Naive thymus-derived CD8-positive, alpha-beta T cell (primary cell): ENCODE results near the gene KITLG. TPM values are rescaled to one million over a fixed set of nuclear protein-coding genes. Genes with fewer than 3 reads are reported as not detected.

Experiments used
- ATAC-seq, 2 donors: fragments of 150-1000 bp; cut with Tn5 transposase in 1 of 2; sonication (Bioruptor Pico), chemical (Tn5 transposase) in 1 of 2; 1 replicate in 1 of 2; 2 replicates in 1 of 2; pipeline ENCODE4 v1.10.0; 2021; ENCODE audit warnings: mild to moderate bottlenecking in 2 of 2, moderate library complexity in 2 of 2
- POLR2A ChIA-PET: fragments of 350-600 bp; sonication (Branson Sonifier 250); formaldehyde crosslinking; loops from one replicate; lab custom pipeline; 2021; ENCODE audit warnings: antibody characterized with exemption; lab: Charles Lee
- DNase-seq, 10 donors: peaks; one replicate each; pipeline versions ENCODE4 v3.0.0 to v3.0.0-alpha.2; 2020 to 2022
- H3K27ac Mint-ChIP-seq, 10 donors: one replicate each; pipeline ENCODE4 v1.8.0; 2020 to 2022; ENCODE audit warnings: mild to moderate bottlenecking in 10 of 10, mixed read lengths in 10 of 10, moderate library complexity in 4 of 10, inconsistent platforms in 1 of 10
- H3K27me3 Mint-ChIP-seq, 5 donors: one replicate each; pipeline ENCODE4 v1.8.0; 2021 to 2022; ENCODE audit warnings: mixed read lengths in 5 of 5
- H3K36me3 Mint-ChIP-seq, 3 donors: one replicate each; pipeline ENCODE4 v1.8.0; 2020 to 2022; ENCODE audit warnings: mixed read lengths in 3 of 3, mild to moderate bottlenecking in 2 of 3, inconsistent platforms in 1 of 3
- H3K4me1 Mint-ChIP-seq, 4 donors: one replicate each; pipeline ENCODE4 v1.8.0; 2021 to 2022; ENCODE audit warnings: mixed read lengths in 4 of 4
- H3K4me3 Mint-ChIP-seq, 10 donors: one replicate each; pipeline ENCODE4 v1.8.0; 2020 to 2022; ENCODE audit warnings: mild to moderate bottlenecking in 10 of 10, mixed read lengths in 10 of 10, moderate library complexity in 6 of 10, inconsistent platforms in 1 of 10
- H3K9me3 Mint-ChIP-seq, 9 donors: one replicate each; pipeline ENCODE4 v1.8.0; 2020 to 2022; ENCODE audit warnings: mixed read lengths in 9 of 9, mild to moderate bottlenecking in 3 of 9, inconsistent platforms in 1 of 9, moderate library complexity in 1 of 9
- polyA plus RNA-seq, 3 donors: library from polyadenylated mRNA; unstranded; fragments of 300-500 nt; fragmentation: Illumina TruSeq; gene quantifications; one replicate each; pipeline ENCODE4 v1.2.3, GENCODE V29; 2021
- total RNA-seq, 8 experiments: library from RNA in 2 of 8; stranded (reverse) in 2 of 8; gene quantifications; one replicate each; pipeline ENCODE4 v1.2.3 and lab custom pipeline; 2021 to 2026

KITLG gene
- total and polyA plus RNA-seq, 5 experiments from 2014 or later, result 0.33 TPM; not detected in 4

DNA sequence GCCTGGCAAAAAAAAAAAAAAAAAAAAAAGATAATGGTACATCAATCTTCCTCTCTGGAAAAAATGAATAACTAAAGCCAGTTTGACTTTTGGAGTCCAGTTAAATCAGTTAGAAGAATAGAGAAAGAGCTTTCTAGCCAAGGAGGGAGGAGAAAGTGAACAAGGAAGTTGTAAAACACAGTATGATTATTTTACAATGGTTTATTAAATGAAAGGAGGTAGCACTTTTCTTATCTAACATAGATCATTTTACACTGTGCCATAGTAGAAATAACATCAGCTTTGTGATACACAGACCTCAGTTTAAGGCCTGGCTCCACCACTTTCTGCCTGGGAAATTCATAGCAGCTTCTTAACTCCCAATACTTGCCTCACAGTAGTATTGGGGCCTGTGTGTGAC, 15.4 kb upstream of the KITLG start:
- H3K4me1 Mint-ChIP-seq, result no peaks in the 10 kb centered on the region
- H3K27me3 Mint-ChIP-seq, result no peaks in the 10 kb centered on the region
- H3K27ac Mint-ChIP-seq, result no peak overlapping the region
- peaks cover 0 to 2% (median 0%) of the 10 kb centered on the region in 3 donors for H3K36me3 Mint-ChIP-seq
- POLR2A ChIA-PET, result no interaction called here
- H3K9me3 Mint-ChIP-seq, result peaks cover 0 to 5% (median under 1%) of the 10 kb centered on the region in 9 donors
- no peak for ATAC-seq
- H3K4me3 Mint-ChIP-seq, result no peak overlapping the region
- no peak for DNase-seq

DNA sequence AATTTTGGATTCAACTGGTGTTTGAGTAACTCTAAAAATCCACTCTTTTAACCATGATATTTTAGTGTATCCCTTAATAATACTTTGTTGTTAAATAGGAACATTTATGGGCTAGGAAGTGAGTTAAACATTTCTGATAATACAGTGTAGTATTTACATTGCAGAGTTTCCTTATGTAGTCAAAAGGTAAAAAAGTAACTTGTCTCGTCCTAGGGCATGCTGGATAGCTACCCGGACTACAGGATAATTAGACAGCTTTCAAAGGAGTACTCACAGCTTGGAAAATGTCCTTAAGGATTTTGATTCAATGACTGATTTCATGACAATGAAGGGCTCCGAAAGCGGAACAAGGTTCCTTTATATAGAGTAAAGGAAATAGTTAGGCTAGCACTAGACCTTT, 14.5 kb upstream of the KITLG start:
- no peak for ATAC-seq
- POLR2A ChIA-PET, result no interaction called here

DNA sequence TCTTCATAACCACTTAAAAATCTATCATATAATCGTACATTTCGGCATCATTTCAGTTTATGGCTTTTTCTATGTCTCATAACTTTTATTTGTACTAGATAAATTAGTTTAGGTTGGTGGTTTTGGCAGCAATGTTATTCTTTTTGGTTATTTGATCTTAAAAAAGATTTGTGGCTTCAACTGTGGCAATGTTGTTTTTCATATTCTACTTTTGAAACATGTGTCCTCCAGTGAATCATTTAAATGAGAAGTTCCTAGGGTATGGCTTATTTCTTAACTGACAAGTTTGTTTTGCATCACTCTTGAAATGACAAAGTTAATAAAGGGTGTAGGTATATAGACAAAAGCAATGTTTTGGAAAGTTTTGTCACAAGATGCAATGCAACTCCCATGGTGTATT, 11.1 kb upstream of the KITLG start:
- DNase-seq (no peak), ATAC-seq (no peak)
- Mint-ChIP-seq H3K9me3 (peaks cover 0 to 24% (median 10%) of the 10 kb centered on the region in 9 donors), H3K4me1 (no peaks in the 10 kb centered on the region), H3K4me3 (no peak overlapping the region), H3K27me3 (peaks cover 0 to 4% (median 0%) of the 10 kb centered on the region in 5 donors), H3K27ac (no peak overlapping the region), H3K36me3 (peaks cover 0 to 8% (median 2%) of the 10 kb centered on the region in 3 donors)
- POLR2A ChIA-PET, result no interaction called here

More for the DNA sequence above, 14.5 kb upstream of the KITLG start:
- peaks cover 0 to 2% (median 0%) of the 10 kb centered on the region in 3 donors for H3K36me3 Mint-ChIP-seq
- H3K27ac Mint-ChIP-seq, result no peak overlapping the region
- no peak for DNase-seq
- peaks cover 0 to 5% (median 0%) of the 10 kb centered on the region in 9 donors for H3K9me3 Mint-ChIP-seq
- H3K4me1 Mint-ChIP-seq, result no peaks in the 10 kb centered on the region
- no peak overlapping the region for H3K4me3 Mint-ChIP-seq
- no peaks in the 10 kb centered on the region for H3K27me3 Mint-ChIP-seq

DNA sequence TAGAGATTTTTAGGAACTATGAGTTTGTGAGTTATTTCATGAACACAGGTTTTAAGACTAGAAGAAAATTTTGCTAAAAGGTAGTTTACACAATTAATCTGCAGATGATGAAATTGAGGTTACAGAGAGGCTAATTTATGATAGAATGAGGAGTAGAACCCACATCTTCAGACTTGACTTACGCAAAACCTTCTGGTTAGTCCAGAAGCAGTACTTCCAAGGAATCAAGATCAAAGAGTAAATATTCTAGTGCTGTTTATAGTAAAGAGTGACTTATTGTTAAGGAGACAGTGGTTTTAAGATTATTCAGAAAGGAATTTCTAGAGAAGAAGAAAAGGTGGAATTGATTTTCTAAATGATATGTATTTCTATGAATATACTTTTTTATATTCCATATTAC, 10.6 kb upstream of the KITLG start:
- POLR2A ChIA-PET, result no interaction called here
- Mint-ChIP-seq H3K27me3 (peaks cover 0 to 4% (median 0%) of the 10 kb centered on the region in 5 donors), H3K4me1 (no peaks in the 10 kb centered on the region), H3K9me3 (peaks cover 0 to 29% (median 10%) of the 10 kb centered on the region in 9 donors), H3K36me3 (peaks cover 0 to 8% (median 2%) of the 10 kb centered on the region in 3 donors), H3K4me3 (no peak overlapping the region), H3K27ac (no peak overlapping the region)
- DNase-seq (no peak), ATAC-seq (no peak)

DNA sequence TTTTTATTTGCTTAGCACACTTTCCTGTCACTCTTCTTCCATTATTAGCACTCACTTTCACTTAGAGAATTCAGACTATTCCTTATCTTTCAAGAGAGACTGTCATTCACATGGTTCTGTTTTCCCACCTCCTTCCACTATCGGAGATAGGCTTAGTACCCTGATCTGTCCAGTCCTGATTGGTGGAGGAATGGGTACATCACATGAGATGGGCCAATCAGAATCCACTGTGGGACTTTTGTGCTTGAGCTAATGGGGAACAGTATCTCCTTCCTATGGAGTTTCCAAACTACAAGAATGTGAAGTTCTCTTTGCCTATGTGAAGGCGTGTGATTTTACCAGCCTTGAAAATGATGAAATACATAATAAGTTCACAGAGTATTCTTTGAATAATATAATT, 4.8 kb upstream of the KITLG start:
- H3K27me3 Mint-ChIP-seq, result peaks cover 9 to 20% (median 10%) of the 10 kb centered on the region in 5 donors
- H3K9me3 Mint-ChIP-seq, result peaks cover 9 to 40% (median 12%) of the 10 kb centered on the region in 9 donors
- no peak for DNase-seq
- H3K4me3 Mint-ChIP-seq, result no peak overlapping the region
- H3K27ac Mint-ChIP-seq, result no peak overlapping the region
- no peak for ATAC-seq
- H3K4me1 Mint-ChIP-seq, result peaks cover 0 to 6% (median 3%) of the 10 kb centered on the region in 4 donors
- peaks cover 0 to 21% (median 0%) of the 10 kb centered on the region in 3 donors for H3K36me3 Mint-ChIP-seq
- POLR2A ChIA-PET, result no interaction called here

DNA sequence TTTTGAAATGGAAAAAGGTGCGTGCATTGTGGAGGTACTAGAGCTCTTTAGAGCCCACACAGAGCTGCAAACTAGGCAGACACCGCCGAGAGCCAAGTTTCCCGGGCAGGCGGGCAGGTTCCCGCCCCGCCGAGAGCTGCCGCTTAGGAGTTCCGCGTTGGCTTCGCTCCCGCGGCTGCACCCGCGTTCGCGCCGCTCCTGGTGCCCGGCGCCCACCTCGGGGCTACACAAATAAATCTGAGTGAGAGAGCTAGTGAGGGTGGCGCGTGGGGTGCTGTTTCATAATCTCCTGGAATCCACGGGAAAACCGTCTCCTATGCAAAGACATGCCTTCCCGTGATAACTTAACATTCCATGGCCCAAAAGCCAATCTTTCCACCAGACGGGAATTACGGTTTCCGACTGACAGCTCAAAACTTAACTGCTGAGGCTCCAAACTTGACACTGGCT, 645 bp downstream of the KITLG start:
- H3K27me3 Mint-ChIP-seq, result peaks cover 13 to 39% (median 26%) of the 10 kb centered on the region in 5 donors
- peaks cover 0 to 13% (median 0%) of the 10 kb centered on the region in 3 donors for H3K36me3 Mint-ChIP-seq
- POLR2A ChIA-PET, result no interaction called here
- ATAC-seq, result no peak
- no peak for DNase-seq
- peaks cover 0 to 5% (median 0%) of the 10 kb centered on the region in 9 donors for H3K9me3 Mint-ChIP-seq
- peaks cover 1 to 14% (median 10%) of the 10 kb centered on the region in 4 donors for H3K4me1 Mint-ChIP-seq
- H3K4me3 Mint-ChIP-seq, result peak overlapping the region in 4 of 10 donors; percentile 34 to 67 (median 52)
- H3K27ac Mint-ChIP-seq, result no peak overlapping the region

DNA sequence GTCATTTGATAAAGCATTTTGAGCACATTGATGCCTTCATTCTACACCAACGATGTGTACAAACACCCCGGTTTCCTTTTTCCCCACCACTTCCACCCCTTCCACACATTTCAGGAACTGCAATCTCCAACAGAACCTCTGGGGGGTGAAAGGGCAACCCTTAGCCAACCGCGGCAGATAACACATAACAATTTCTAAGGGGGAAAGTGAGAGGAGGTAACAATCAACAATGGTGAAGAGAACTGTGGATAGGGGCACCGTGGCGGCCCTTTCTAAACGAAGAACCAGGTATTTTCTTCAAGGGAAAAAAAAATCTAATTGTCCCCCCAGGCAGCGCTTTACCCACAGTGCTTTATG, 1.1 kb downstream of the KITLG start:
- DNase-seq (no peak), ATAC-seq (no peak)
- peaks cover 0 to 9% (median 0%) of the 10 kb centered on the region in 3 donors for H3K36me3 Mint-ChIP-seq
- POLR2A ChIA-PET, result no interaction called here
- H3K27me3 Mint-ChIP-seq, result peaks cover 13 to 37% (median 26%) of the 10 kb centered on the region in 5 donors
- peaks cover 1 to 14% (median 10%) of the 10 kb centered on the region in 4 donors for H3K4me1 Mint-ChIP-seq
- peaks cover 0 to 5% (median 0%) of the 10 kb centered on the region in 9 donors for H3K9me3 Mint-ChIP-seq
- peak overlapping the region in 4 of 10 donors; percentile 1 to 44 (median 40) for H3K4me3 Mint-ChIP-seq
- no peak overlapping the region for H3K27ac Mint-ChIP-seq

DNA sequence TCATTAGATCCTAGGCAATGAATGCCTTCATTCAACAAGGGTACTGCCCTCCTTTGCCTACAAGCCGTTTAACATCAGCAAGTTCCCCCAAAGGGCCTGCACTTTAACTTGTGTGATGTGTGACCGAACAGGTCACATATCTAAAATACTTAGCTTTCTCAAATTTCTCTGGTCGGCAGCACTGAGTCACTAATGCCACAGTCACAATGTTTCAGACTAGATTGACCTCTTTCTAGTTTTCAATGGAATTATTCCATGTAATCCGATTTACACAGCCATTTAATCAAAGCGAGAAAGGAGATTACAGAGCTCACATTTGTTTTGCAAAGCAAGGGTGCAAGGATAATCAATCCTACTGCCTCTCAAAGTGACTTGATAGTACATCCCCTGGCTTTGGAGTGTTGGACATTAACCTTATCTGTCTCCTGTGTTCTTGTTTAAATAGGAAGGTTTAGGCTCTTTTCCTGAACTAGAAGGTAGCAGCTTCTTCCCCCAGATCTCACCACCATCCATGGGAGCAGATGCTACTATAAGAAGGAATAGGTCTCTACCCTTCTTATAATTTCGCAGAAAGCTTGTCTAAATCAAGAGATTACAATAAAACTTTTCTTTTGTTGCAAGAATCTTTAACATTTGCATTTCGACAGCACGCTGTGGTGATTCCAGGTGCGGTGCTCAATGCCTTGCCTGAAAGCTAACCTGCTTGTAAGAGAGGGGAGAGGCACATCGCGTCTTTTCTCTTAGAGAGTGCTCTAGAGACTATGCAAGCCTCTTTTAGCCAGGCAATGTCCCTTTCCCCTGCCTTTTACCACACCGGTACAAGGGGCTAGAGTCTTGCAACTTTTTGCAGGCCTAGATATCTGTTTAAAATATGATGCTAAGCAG, 1.8 kb downstream of the KITLG start:
- peaks cover 1 to 14% (median 10%) of the 10 kb centered on the region in 4 donors for H3K4me1 Mint-ChIP-seq
- peaks cover 0 to 6% (median 0%) of the 10 kb centered on the region in 3 donors for H3K36me3 Mint-ChIP-seq
- ATAC-seq (no peak), DNase-seq (no peak)
- peaks cover 13 to 35% (median 26%) of the 10 kb centered on the region in 5 donors for H3K27me3 Mint-ChIP-seq
- peak overlapping the region in 3 of 10 donors; percentile 1 to 41 (median 39) for H3K4me3 Mint-ChIP-seq
- POLR2A ChIA-PET, result no interaction called here
- H3K9me3 Mint-ChIP-seq, result peaks cover 0 to 4% (median 0%) of the 10 kb centered on the region in 9 donors
- H3K27ac Mint-ChIP-seq, result no peak overlapping the region

DNA sequence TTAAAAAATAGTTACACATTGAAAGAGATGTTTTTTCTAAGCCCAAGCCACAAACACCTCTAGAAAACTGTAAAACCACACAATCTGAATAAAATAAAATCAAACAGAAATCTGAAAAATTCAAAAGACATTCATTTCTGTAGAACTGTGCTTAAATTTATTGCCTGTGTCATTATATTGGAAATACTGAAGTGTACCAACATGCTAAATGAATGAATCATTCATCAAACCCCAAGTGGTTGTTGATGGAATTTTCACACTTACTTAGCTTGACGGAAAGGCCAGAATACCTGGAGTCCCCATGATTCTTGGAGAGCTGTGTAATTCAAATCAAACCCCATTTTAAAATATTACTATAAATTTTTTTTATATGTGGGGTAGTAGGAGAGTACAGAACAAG, 2.7 kb downstream of the KITLG start:
- H3K27me3 Mint-ChIP-seq, result peaks cover 6 to 29% (median 23%) of the 10 kb centered on the region in 5 donors
- POLR2A ChIA-PET, result no interaction called here
- no peak overlapping the region for H3K27ac Mint-ChIP-seq
- peaks cover 1 to 14% (median 10%) of the 10 kb centered on the region in 4 donors for H3K4me1 Mint-ChIP-seq
- ATAC-seq (no peak), DNase-seq (no peak)
- H3K36me3 Mint-ChIP-seq, result no peaks in the 10 kb centered on the region
- no peak overlapping the region for H3K4me3 Mint-ChIP-seq
- H3K9me3 Mint-ChIP-seq, result peaks cover 0 to under 1% (median 0%) of the 10 kb centered on the region in 9 donors

DNA sequence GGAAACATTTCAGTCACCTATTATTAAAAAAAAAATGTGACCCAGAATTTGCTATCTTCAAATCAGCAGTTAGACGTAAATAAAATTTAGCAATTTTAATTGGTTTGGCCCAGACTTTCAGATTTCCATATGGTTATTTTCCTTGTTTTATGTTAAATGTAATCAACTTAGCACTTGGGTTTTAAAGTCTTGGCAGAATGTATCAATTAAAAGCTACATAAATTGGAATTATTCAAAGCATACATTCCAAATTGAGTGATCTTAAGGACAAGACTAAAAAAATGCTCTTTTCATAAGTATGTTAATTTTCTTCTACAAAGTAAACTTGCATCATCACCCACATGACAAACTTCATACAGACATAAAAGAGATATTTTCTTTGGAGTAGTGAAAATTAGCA, 3.4 kb downstream of the KITLG start:
- POLR2A ChIA-PET, result no interaction called here
- no peak overlapping the region for H3K27ac Mint-ChIP-seq
- no peaks in the 10 kb centered on the region for H3K9me3 Mint-ChIP-seq
- DNase-seq (no peak), ATAC-seq (no peak)
- no peak overlapping the region for H3K4me3 Mint-ChIP-seq
- H3K4me1 Mint-ChIP-seq, result peaks cover 1 to 14% (median 10%) of the 10 kb centered on the region in 4 donors
- peaks cover 6 to 29% (median 23%) of the 10 kb centered on the region in 5 donors for H3K27me3 Mint-ChIP-seq
- H3K36me3 Mint-ChIP-seq, result no peaks in the 10 kb centered on the region

DNA sequence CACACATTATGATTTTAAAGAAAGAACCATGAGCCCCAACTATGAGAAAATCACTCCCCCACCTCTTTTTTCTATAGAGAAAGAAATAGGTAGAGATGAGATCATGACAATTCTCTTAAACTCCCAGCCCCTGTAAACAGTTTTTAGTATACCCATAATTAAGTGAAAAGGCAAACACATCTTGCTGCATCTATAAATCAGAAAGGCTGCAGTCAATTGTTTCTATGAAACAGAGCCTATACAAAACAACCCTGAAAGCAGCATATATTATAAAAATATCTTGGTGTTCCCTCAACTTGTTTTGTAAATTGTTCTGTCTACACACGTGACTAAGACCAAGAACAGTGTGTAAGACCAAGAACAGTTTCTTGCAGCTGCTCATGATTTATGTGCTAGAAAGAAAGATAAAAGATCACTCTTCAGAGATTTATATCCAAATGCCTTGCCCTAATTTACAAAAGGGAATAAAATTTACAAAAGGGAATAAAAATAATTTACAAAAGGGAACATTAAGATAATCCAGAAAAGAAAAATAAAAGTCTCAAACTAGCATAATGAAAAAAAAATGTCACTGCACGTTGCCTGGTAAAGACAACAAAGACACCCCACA, 4.8 kb downstream of the KITLG start:
- peaks cover 4 to 27% (median 20%) of the 10 kb centered on the region in 5 donors for H3K27me3 Mint-ChIP-seq
- H3K4me1 Mint-ChIP-seq, result peaks cover 1 to 12% (median 9%) of the 10 kb centered on the region in 4 donors
- H3K9me3 Mint-ChIP-seq, result no peaks in the 10 kb centered on the region
- no peak for ATAC-seq
- POLR2A ChIA-PET, result no interaction called here
- H3K36me3 Mint-ChIP-seq, result no peaks in the 10 kb centered on the region
- DNase-seq, result no peak
- H3K4me3 Mint-ChIP-seq, result no peak overlapping the region
- no peak overlapping the region for H3K27ac Mint-ChIP-seq

DNA sequence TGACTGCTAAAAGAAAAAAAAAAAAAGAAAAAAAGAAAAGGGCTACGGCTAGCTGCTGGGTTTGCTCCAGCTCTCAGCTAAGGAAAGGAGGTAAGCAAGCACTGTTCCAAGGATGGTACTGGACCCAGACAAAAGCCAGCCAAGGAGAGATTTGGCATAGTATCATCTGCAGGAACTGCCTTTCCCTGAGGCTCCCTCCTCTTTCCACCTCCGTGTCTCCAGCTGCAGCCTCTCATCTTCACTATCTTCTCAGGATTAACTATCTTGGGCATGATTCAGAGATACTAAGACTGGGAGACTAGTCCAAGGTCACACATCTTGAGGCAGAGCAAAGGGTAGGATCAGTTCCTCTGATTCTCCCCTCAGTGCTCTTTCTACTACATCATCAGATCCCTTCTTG, 6.0 kb downstream of the KITLG start:
- peaks cover 0 to 15% (median 15%) of the 10 kb centered on the region in 5 donors for H3K27me3 Mint-ChIP-seq
- POLR2A ChIA-PET, result no interaction called here
- H3K27ac Mint-ChIP-seq, result no peak overlapping the region
- H3K9me3 Mint-ChIP-seq, result no peaks in the 10 kb centered on the region
- peaks cover 0 to 2% (median under 1%) of the 10 kb centered on the region in 4 donors for H3K4me1 Mint-ChIP-seq
- DNase-seq, result no peak
- H3K4me3 Mint-ChIP-seq, result no peak overlapping the region
- no peaks in the 10 kb centered on the region for H3K36me3 Mint-ChIP-seq
- ATAC-seq, result no peak

DNA sequence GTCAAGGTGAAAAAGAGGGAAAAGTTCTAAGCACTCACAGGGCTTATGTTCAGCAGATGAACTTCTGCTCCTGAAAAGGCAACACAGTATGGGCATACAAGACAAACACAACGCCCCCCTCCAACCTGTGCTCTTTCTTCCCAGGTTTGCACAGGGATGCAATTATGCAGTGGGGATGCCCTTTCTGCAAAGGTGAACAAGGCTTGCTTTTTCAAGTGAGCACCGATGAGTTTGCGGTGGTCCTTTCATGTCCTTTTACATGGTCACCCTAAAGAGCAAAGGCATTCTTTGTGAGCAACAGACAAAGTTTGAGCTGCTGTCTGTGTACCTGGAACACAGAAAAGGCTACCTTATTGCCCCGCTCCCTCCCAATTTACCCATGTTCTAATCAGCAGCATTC, 6.7 kb downstream of the KITLG start:
- H3K27ac Mint-ChIP-seq, result peak overlapping the region in 1 of 10 donors; percentile 31
- H3K9me3 Mint-ChIP-seq, result no peaks in the 10 kb centered on the region
- no peaks in the 10 kb centered on the region for H3K4me1 Mint-ChIP-seq
- DNase-seq (no peak), ATAC-seq (no peak)
- no peaks in the 10 kb centered on the region for H3K36me3 Mint-ChIP-seq
- POLR2A ChIA-PET, result no interaction called here
- peaks cover 0 to 11% (median 8%) of the 10 kb centered on the region in 5 donors for H3K27me3 Mint-ChIP-seq
- no peak overlapping the region for H3K4me3 Mint-ChIP-seq
